ENCODE results near the gene SLX4IP.
"Not testable (repeated sequence)": the region's sequence is repeated elsewhere in the genome, so short reads cannot be mapped to it uniquely, and the experiment has no call there.

The SLX4IP gene

DNA sequence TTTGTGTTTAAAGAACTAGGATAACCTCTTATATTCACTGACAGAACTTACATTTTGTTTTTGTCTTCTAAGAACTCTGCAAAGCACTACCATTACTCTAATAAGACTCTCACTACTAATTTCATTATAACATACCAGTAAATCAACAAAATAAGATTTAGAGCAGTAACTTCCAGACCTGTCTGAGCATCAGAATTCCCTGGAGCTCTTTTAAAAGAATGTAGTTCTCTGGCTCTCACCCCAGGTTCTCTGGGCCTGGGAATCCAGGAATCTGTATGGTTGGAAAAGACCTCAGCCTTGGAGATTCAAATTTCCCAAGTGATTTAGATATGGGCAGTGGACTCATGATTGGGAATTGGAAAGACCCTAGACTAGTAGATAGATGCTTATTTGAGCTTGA, 149.3 kb downstream of the SLX4IP start:
- TF ChIP-seq CTCF (IDR thresholded peaks at IDR 0.05; ENCODE audit: insufficient read depth, low read depth, low read length, missing control alignments) = no peak
- DNase-seq (ENCODE audit: low read depth) = no peak
- H3K4me3 ChIP-seq (ENCODE audit: low read depth, low read length) = no peak overlapping the region

DNA sequence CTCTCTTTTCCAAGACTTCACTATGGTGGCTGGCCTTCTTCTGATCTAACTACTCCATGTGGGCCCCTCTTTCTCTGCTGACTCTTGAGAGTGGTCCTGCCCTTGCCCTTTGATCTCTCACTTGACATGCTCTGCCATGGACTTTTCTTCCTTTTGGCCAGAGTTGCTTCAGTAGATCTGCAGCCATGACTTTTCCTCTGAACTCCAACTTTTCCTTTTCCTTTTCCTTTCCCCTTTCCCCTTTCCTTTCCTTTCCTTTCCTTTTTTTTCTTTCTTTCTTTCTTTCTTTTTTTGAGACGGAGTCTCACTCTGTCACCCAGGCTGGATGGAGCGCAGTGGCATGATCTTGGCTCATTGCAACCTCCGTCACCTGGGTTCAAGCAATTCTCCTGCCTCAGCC, 150.2 kb downstream of the SLX4IP start:
- TF ChIP-seq CTCF (IDR thresholded peaks at IDR 0.05; ENCODE audit: insufficient read depth, low read depth, low read length, missing control alignments) = no peak
- no peak overlapping the region for H3K4me3 ChIP-seq (ENCODE audit: low read depth, low read length)
- no peak for DNase-seq (ENCODE audit: low read depth)

GRCh38 chr20:10586296-10586695, 151.2 kb downstream of the SLX4IP start:
- TF ChIP-seq CTCF (IDR thresholded peaks at IDR 0.05; ENCODE audit: insufficient read depth, low read depth, low read length, missing control alignments) = no peak
- no peak for DNase-seq (ENCODE audit: low read depth)
- H3K4me3 ChIP-seq (ENCODE audit: low read depth, low read length) = no peak overlapping the region

GRCh38 chr20:10590446-10590845, 155.3 kb downstream of the SLX4IP start:
- H3K4me3 ChIP-seq (ENCODE audit: low read depth, low read length); DNase-seq (ENCODE audit: low read depth): not testable (repeated sequence)

DNA sequence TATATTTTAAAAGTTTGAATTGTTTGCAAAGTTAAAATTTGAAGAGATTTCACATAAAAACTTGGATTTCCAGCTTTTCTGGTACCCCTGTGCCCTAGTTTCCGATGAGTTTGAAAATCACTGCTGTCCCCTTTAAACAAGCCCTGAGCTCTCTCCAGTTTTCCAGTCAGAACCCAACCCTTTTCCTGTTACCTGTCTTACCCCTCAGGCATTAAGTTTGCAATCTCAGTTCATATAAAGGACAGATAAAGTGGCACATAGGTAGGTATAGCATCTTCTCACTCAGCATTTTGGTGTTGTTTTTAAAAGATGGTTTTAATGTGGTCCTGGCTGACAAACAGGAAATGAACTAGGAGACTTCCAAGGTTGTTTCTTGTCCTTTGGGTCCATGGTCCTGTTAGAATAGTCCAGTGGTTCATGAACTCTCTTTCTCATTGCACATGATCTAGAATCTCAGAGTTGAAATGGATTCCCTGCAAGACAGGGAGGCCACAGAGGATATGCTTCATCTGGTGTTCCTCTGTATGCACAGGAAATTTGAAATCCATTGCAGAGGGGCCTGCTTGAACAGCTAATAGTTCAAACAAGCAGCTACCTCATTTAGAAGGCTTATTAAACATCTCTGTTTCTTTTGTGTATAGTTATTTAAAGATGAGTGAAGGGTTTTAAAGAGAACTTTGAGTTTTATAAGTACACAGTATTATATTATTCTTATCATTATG, 156.0 kb downstream of the SLX4IP start:
- TF ChIP-seq CTCF (IDR thresholded peaks at IDR 0.05; ENCODE audit: insufficient read depth, low read depth, low read length, missing control alignments) = no peak
- no peak for DNase-seq (ENCODE audit: low read depth)
- H3K4me3 ChIP-seq (ENCODE audit: low read depth, low read length) = no peak overlapping the region

- no peak for DNase-seq (ENCODE audit: low read depth)
- no peak overlapping the region for H3K4me3 ChIP-seq (ENCODE audit: low read depth, low read length)
- TF ChIP-seq CTCF (IDR thresholded peaks at IDR 0.05; ENCODE audit: insufficient read depth, low read depth, low read length, missing control alignments) = no peak
Observed at GRCh38 chr20:10591946-10592521, 156.9 kb downstream of the SLX4IP start.

DNA sequence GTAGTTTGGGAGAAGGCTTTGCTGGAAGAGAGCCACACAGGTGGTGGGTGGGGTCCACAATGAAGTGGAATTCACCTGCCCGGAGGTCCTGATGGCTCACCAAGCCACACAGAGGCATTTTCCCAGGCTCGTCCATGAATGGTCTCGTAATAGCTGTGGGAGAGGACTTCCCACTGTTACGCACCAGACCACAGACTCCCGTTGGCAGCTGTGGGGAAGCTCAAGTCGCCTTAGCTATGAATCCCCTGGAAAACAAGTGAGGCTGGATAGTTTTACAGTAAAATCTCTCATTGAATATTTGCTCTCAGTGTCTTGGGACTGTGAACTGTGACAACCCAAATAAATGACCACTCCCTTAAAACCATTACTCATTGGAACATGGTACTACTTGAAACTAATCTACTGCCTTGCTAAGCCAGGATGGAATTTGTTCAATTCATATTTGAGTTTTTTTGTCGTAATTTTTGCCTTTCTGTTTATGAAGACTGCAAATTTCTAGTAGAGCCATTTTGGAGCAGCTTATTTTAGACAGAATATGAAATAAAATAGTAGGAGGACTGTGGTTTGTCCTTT, 159.3 kb downstream of the SLX4IP start:
- H3K4me3 ChIP-seq (ENCODE audit: low read depth, low read length) = no peak overlapping the region
- DNase-seq (ENCODE audit: low read depth) = no peak
- TF ChIP-seq CTCF (IDR thresholded peaks at IDR 0.05; ENCODE audit: insufficient read depth, low read depth, low read length, missing control alignments) = no peak

Measured in GM12865 (cell line).